ENCODE results near the gene SETDB2.

DNA sequence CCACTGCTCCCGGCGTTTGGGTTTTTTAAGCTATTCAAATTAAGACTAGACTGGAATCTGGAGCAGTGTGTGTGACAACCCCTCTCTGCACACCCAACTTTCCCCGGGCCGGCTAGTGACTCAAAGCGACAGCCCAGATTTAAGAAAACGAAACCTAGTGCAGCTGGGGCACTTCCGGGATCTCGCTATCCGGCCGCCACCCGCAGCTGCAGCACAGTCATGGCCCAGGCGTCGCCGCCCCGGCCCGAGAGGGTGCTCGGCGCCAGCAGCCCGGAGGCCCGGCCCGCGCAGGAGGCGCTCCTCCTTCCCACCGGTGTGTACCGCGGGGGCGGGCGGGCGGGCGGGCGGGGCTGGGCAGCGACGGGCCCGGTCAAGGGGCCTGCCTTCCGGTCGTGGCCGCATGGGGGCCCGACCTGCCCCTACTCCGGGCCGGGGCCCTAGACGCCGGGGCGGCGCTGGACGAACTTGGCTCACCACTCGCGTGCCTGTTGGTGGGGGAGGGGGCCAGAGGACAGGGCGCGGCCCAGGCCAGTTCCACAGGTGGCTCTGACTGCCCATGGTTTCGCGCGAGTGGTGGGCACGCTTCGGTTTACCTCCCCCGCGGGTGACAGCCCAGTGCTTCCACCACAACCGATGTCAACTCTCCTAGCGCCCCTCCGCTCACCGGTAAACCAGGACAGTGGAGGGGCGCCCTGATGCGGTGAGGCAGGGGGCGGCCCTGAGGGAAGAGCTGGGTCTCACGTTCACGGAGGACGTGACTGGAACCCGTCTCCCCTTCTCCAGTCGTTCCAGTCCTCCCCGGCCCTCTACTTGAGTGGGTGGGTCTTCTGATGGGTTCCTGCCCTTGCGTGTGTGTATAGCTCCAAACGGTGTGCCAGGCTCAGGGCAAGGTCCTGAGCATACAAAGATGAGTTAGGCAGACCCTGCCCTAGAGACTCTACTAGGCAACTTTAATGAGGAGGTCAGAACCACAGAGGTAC is 52.0 kb downstream of the SETDB2 start, which contains the start of gene PHF11:
- TF ChIP-seq, protein P1, sequence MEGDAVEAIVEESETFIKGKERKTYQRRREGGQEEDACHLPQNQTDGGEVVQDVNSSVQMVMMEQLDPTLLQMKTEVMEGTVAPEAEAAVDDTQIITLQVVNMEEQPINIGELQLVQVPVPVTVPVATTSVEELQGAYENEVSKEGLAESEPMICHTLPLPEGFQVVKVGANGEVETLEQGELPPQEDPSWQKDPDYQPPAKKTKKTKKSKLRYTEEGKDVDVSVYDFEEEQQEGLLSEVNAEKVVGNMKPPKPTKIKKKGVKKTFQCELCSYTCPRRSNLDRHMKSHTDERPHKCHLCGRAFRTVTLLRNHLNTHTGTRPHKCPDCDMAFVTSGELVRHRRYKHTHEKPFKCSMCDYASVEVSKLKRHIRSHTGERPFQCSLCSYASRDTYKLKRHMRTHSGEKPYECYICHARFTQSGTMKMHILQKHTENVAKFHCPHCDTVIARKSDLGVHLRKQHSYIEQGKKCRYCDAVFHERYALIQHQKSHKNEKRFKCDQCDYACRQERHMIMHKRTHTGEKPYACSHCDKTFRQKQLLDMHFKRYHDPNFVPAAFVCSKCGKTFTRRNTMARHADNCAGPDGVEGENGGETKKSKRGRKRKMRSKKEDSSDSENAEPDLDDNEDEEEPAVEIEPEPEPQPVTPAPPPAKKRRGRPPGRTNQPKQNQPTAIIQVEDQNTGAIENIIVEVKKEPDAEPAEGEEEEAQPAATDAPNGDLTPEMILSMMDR (IDR thresholded peaks at IDR 0.05): no peak
- TF ChIP-seq POLR2AphosphoS5 (IDR thresholded peaks at IDR 0.05): peak; percentile 10

All from prostate gland (tissue), 2 donors.